ENCODE results near the gene GPALPP1. TPM values are rescaled to one million over a fixed set of nuclear protein-coding genes. Genes with fewer than 3 reads are reported as not detected.
A peak's percentile ranks its signal among the peaks of the same experiment; 100 is the strongest.

Gene GPALPP1
- total and polyA plus RNA-seq, 2 donors (not counting 1 experiment from before 2014, with no cell fraction given): 19.7 to 41.8 TPM

DNA sequence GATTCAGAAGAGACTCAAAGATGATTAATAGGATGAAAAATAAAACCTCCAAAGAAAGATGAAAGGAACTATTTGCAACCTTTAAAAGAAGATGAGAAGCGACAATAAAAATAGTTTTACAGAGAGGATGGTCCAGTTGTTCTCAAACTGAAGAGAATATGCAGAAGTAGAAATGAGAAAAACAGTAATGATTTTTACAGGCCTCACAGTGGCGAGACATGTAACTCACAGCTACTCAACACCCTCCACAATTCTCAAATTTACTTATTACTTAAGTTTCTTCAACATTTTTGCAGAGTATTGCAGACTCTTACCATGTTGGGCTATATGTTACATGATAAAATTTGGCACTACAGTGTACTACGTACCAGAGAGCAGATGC lies 20.9 kb upstream of the GPALPP1 start:
- ATAC-seq (ENCODE audit: low read depth) (no peak), DNase-seq (no peak)
- intact Hi-C loops (cut with micrococcal nuclease): no loop called here
- Histone ChIP-seq H3K4me3 (ENCODE audit: control extremely low read depth in 1 of 5, extremely low read depth in 1 of 5, insufficient read depth in 1 of 5, low read depth in 2 of 5, low read length in 4 of 5) (no peak overlapping the region), H3K9me3 (ENCODE audit: control extremely low read depth in 1 of 3, control insufficient read depth in 2 of 3, insufficient read depth in 1 of 3, low read length in 2 of 3) (no peaks in the 10 kb centered on the region), H3K4me1 (ENCODE audit: control insufficient read depth in 2 of 2, insufficient read depth in 2 of 2, low read length in 2 of 2) (peaks cover 0 to 2% of the 10 kb centered on the region in 2 donors), H4K20me1 (ENCODE audit: control insufficient read depth, insufficient read depth, low read length, poor library complexity, severe bottlenecking) (no peaks in the 10 kb centered on the region), H3K36me3 (replicated peaks in 1 of 2; ENCODE audit: control extremely low read depth in 1 of 2, control insufficient read depth in 1 of 2, extremely low read depth in 1 of 2, insufficient read depth in 2 of 2, low read length in 1 of 2) (peaks cover 0 to 16% of the 10 kb centered on the region in 2 experiments), H3K27ac (ENCODE audit: low read length in 2 of 2) (no peak overlapping the region), H2AFZ (ENCODE audit: insufficient read depth, low read depth, low read length, poor library complexity, severe bottlenecking) (no peak overlapping the region), H3K4me2 (replicated peaks; ENCODE audit: low read depth, low read length, poor library complexity, severe bottlenecking) (no peak overlapping the region), H3K27me3 (replicated peaks in 1 of 4; ENCODE audit: control extremely low read depth in 1 of 4, control insufficient read depth in 3 of 4, insufficient read depth in 4 of 4, low read length in 3 of 4) (no peaks in the 10 kb centered on the region), H3K79me2 (ENCODE audit: control insufficient read depth, insufficient read depth, low read length) (no peaks in the 10 kb centered on the region), H3K9ac (ENCODE audit: low read length) (no peak overlapping the region)
- CTCF ChIA-PET: interaction anchor here (0.7 to 11.8 kb wide), 4 partner anchors 243 to 1060 kb away, joined by 3 to 156 read pairs (median 4); no protein-coding TSS in a partner anchor
- 100% methylated on average over 1 of the region's 3 CpGs for WGBS (ENCODE audit: insufficient coverage)
- no peak overlapping the region for H3K27ac Mint-ChIP-seq
- no peaks in the 10 kb centered on the region for H3K4me1 Mint-ChIP-seq
- TF ChIP-seq EZH2 (IDR thresholded peaks at IDR 0.05; ENCODE audit: borderline replicate concordance, insufficient read depth, low read depth, low read length, poor library complexity, severe bottlenecking): no peak
- TF ChIP-seq, protein P1, sequence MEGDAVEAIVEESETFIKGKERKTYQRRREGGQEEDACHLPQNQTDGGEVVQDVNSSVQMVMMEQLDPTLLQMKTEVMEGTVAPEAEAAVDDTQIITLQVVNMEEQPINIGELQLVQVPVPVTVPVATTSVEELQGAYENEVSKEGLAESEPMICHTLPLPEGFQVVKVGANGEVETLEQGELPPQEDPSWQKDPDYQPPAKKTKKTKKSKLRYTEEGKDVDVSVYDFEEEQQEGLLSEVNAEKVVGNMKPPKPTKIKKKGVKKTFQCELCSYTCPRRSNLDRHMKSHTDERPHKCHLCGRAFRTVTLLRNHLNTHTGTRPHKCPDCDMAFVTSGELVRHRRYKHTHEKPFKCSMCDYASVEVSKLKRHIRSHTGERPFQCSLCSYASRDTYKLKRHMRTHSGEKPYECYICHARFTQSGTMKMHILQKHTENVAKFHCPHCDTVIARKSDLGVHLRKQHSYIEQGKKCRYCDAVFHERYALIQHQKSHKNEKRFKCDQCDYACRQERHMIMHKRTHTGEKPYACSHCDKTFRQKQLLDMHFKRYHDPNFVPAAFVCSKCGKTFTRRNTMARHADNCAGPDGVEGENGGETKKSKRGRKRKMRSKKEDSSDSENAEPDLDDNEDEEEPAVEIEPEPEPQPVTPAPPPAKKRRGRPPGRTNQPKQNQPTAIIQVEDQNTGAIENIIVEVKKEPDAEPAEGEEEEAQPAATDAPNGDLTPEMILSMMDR (IDR thresholded peaks at IDR 0.05): no peak
- POLR2A ChIA-PET: no interaction called here
- no peak overlapping the region for H3K4me3 Mint-ChIP-seq
- no peaks in the 10 kb centered on the region for H3K27me3 Mint-ChIP-seq
- H3K9me3 Mint-ChIP-seq (ENCODE audit: insufficient read depth): no peaks in the 10 kb centered on the region

DNA sequence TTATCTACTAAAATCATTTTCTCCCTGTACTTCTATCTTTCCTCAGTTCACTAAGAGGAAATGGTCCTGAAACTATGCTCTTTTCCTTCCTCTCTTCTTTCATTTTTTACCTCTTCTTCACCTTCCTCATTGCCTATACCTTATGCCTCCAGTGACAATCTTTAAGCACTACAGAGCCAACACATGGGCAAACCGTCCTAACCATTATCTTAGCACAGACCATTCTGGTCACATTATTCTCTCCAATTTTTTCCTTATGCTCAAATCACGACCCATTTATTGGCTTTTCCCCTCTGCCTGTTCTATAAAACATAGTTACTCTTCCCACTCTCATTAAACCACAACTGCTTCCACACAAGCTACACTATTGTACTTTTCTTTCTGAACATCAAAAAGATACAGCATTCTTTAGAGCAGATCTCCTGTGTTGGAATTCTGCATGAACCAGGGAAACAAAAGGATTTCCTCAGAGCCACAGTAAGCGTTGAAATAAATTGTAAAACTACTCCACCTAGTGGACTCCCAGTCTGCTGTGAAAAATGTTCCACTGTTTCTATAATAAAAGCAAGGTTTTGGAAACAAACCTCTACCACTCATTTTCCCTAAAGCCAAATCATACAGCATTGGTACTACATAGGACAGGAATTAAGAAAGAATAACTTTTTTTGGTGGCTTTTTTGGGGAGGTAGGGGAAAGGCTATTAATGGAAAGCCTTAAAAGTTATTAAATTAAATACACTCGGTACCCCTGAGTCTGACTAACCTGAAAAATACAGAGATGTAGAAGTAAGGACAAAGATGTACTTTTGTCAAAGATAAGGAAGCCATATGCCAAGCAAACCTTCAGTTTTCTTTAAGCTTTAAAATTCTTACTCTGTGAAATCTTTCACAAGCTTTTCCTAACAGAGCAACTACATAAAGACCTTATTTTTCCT lies 19.5 kb upstream of the GPALPP1 start:
- Histone ChIP-seq H3K79me2 (ENCODE audit: control insufficient read depth, insufficient read depth, low read length) (no peaks in the 10 kb centered on the region), H2AFZ (ENCODE audit: insufficient read depth, low read depth, low read length, poor library complexity, severe bottlenecking) (no peak overlapping the region), H3K9ac (ENCODE audit: low read length) (no peak overlapping the region), H3K36me3 (replicated peaks in 1 of 2; ENCODE audit: control extremely low read depth in 1 of 2, control insufficient read depth in 1 of 2, extremely low read depth in 1 of 2, insufficient read depth in 2 of 2, low read length in 1 of 2) (peaks cover 0 to 5% of the 10 kb centered on the region in 2 experiments), H3K4me3 (ENCODE audit: control extremely low read depth in 1 of 5, extremely low read depth in 1 of 5, insufficient read depth in 1 of 5, low read depth in 2 of 5, low read length in 4 of 5) (no peak overlapping the region), H3K27me3 (replicated peaks in 1 of 4; ENCODE audit: control extremely low read depth in 1 of 4, control insufficient read depth in 3 of 4, insufficient read depth in 4 of 4, low read length in 3 of 4) (no peaks in the 10 kb centered on the region), H3K4me2 (replicated peaks; ENCODE audit: low read depth, low read length, poor library complexity, severe bottlenecking) (no peak overlapping the region), H3K27ac (ENCODE audit: low read length in 2 of 2) (no peak overlapping the region), H4K20me1 (ENCODE audit: control insufficient read depth, insufficient read depth, low read length, poor library complexity, severe bottlenecking) (no peaks in the 10 kb centered on the region), H3K4me1 (ENCODE audit: control insufficient read depth in 2 of 2, insufficient read depth in 2 of 2, low read length in 2 of 2) (peaks cover 9 to 16% of the 10 kb centered on the region in 2 donors), H3K9me3 (ENCODE audit: control extremely low read depth in 1 of 3, control insufficient read depth in 2 of 3, insufficient read depth in 1 of 3, low read length in 2 of 3) (no peaks in the 10 kb centered on the region)
- WGBS (ENCODE audit: insufficient coverage): 96% methylated on average over 2 of the region's 4 CpGs
- DNase-seq (peak; percentile 37), ATAC-seq (ENCODE audit: low read depth) (no peak)
- H3K27me3 Mint-ChIP-seq: no peaks in the 10 kb centered on the region
- H3K4me1 Mint-ChIP-seq: no peaks in the 10 kb centered on the region
- TF ChIP-seq, protein P1 (IDR thresholded peaks at IDR 0.05): peak; percentile 75
- TF ChIP-seq EZH2 (IDR thresholded peaks at IDR 0.05; ENCODE audit: borderline replicate concordance, insufficient read depth, low read depth, low read length, poor library complexity, severe bottlenecking): no peak
- ChIA-PET CTCF (interaction anchor here (0.8 to 11.8 kb wide), 13 partner anchors 13 to 1062 kb away, joined by 3 to 156 read pairs (median 3); no protein-coding TSS in a partner anchor), POLR2A (no interaction called here)
- no peak overlapping the region for H3K27ac Mint-ChIP-seq
- H3K4me3 Mint-ChIP-seq: no peak overlapping the region
- intact Hi-C loops (cut with micrococcal nuclease): loop anchor here (1.0 to 5.0 kb wide), 6 partner anchors 152 to 1063 kb away; partner anchors contain the start of genes GTF2F2, SLC25A30 and TSC22D1
- H3K9me3 Mint-ChIP-seq (ENCODE audit: insufficient read depth): no peaks in the 10 kb centered on the region

Data from B cell (primary cell).